Caco-2 (cell line): ENCODE results near the gene FOXB1. TPM values are rescaled to one million over a fixed set of nuclear protein-coding genes. Genes with fewer than 3 reads are reported as not detected.

Experiments
- BruUV-seq: library from RNA; stranded (reverse); fragments of 400-500 nt; replicated peaks from 2 replicates; lab custom pipeline; 2021; lab: Mats Ljungman, UMichigan
- CTCF ChIA-PET: fragments of 300-600 bp; sonication (Branson Sonifier 250); formaldehyde crosslinking; loops from one replicate; lab custom pipeline; 2022; ENCODE audit warnings: antibody characterized with exemption; lab: Charles Lee
- POLR2A ChIA-PET: fragments of 300-600 bp; sonication (Branson Sonifier 250); formaldehyde crosslinking; loops from one replicate; lab custom pipeline; 2022; ENCODE audit warnings: antibody characterized with exemption; lab: Charles Lee
- DNase-seq, 2 experiments: peaks; one replicate each; pipeline versions ENCODE4 v3.0.0 to v3.0.0-alpha.2; 2020 to 2022
- H3K27me3 ChIP-seq: replicated peaks from 2 replicates; pipeline ENCODE4 v1.6.0; 2011; ENCODE audit warnings: low read length; ENCODE audit not compliant: control insufficient read depth, insufficient read depth
- H3K36me3 ChIP-seq: 2 replicates; pipeline ENCODE4 v1.5.1; 2011; ENCODE audit warnings: low read length; ENCODE audit not compliant: control insufficient read depth, insufficient read depth
- H3K4me1 ChIP-seq: fragments of 250-450 bp; sonication (Bioruptor Pico); 2 replicates; pipeline ENCODE4 v1.5.1; 2020; ENCODE audit warnings: mild to moderate bottlenecking
- H3K4me3 ChIP-seq: 2 replicates; pipeline ENCODE4 v1.5.1; 2011; ENCODE audit warnings: low read depth, mild to moderate bottlenecking, control low read depth, low read length
- H3K9me3 ChIP-seq: fragments of 250-450 bp; sonication (Bioruptor Pico); 2 replicates; pipeline ENCODE4 v1.5.1; 2020; ENCODE audit warnings: mild to moderate bottlenecking, moderate library complexity
- H3K27ac Mint-ChIP-seq: one replicate; pipeline ENCODE4 v1.8.0; 2022; ENCODE audit warnings: mixed read lengths; ENCODE audit not compliant: unreplicated experiment
- H3K27me3 Mint-ChIP-seq: one replicate; pipeline ENCODE4 v1.8.0; 2022; ENCODE audit warnings: mixed read lengths; ENCODE audit not compliant: insufficient read depth, unreplicated experiment
- H3K36me3 Mint-ChIP-seq: one replicate; pipeline ENCODE4 v1.8.0; 2022; ENCODE audit warnings: mild to moderate bottlenecking, mixed read lengths; ENCODE audit not compliant: insufficient read depth, unreplicated experiment
- H3K4me1 Mint-ChIP-seq: one replicate; pipeline ENCODE4 v1.8.0; 2022; ENCODE audit warnings: low read depth, mixed read lengths; ENCODE audit not compliant: unreplicated experiment
- H3K4me3 Mint-ChIP-seq: one replicate; pipeline ENCODE4 v1.8.0; 2022; ENCODE audit warnings: mild to moderate bottlenecking, moderate library complexity, mixed read lengths; ENCODE audit not compliant: unreplicated experiment
- H3K9me3 Mint-ChIP-seq: one replicate; pipeline ENCODE4 v1.8.0; 2022; ENCODE audit warnings: mixed read lengths; ENCODE audit not compliant: unreplicated experiment
- intact Hi-C: fragments of 100-400 bp; cut with micrococcal nuclease; formaldehyde crosslinking; loops from one replicate; pipeline ENCODE4 v1.10.0; 2022; ENCODE audit not compliant: unreplicated experiment
- total RNA-seq: library from RNA; stranded (reverse); gene quantifications from 2 replicates; pipeline ENCODE4 v1.2.3, GENCODE V29; 2022
- TF ChIP-seq, protein P1 (sequence below), 2 experiments: fragments of 200-600 bp in 1 of 2; IDR thresholded peaks; 1 replicate in 1 of 2; 2 replicates in 1 of 2; pipeline versions ENCODE4 v1.5.1 to v1.8.0; 2011 to 2022; ENCODE audit warnings: antibody characterized with exemption in 1 of 2, control low read depth in 1 of 2, inconsistent platforms in 1 of 2, low read depth in 1 of 2, low read length in 1 of 2, mild to moderate bottlenecking in 1 of 2, moderate library complexity in 1 of 2; ENCODE audit not compliant: insufficient read depth in 1 of 2, severe bottlenecking in 1 of 2, unreplicated experiment in 1 of 2

FOXB1 gene
- total RNA-seq, 1 experiment from 2014 or later, result not detected

DNA sequence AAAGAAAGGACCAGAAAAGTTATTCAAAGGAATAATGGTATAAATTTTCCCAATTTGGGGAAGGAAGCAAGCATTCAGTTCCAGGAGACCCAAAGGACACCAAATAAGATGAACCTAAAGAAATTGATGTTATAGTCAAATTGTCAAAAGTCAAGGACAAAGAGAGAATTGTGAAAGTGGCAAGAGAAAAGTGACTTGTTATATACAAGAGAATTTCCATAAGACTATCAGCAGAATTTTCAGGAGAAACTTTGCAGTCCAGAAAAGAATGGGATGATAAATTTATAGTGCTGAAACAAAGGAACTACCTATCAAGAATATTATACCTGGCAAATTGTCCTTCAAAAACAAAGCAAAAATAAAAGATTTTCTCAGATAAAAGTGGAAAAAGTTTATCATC lies 43.8 kb upstream of the FOXB1 start:
- CTCF ChIA-PET, result interaction anchor here (1.1 kb wide), 1 partner anchor 167 kb away, joined by 4 read pairs; no protein-coding TSS in a partner anchor
- TF ChIP-seq, protein P1, sequence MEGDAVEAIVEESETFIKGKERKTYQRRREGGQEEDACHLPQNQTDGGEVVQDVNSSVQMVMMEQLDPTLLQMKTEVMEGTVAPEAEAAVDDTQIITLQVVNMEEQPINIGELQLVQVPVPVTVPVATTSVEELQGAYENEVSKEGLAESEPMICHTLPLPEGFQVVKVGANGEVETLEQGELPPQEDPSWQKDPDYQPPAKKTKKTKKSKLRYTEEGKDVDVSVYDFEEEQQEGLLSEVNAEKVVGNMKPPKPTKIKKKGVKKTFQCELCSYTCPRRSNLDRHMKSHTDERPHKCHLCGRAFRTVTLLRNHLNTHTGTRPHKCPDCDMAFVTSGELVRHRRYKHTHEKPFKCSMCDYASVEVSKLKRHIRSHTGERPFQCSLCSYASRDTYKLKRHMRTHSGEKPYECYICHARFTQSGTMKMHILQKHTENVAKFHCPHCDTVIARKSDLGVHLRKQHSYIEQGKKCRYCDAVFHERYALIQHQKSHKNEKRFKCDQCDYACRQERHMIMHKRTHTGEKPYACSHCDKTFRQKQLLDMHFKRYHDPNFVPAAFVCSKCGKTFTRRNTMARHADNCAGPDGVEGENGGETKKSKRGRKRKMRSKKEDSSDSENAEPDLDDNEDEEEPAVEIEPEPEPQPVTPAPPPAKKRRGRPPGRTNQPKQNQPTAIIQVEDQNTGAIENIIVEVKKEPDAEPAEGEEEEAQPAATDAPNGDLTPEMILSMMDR (IDR thresholded peaks at IDR 0.05; ENCODE audit: insufficient read depth in 1 of 2, low read depth in 1 of 2, low read length in 1 of 2, severe bottlenecking in 1 of 2, unreplicated experiment in 1 of 2), result no peak
- peaks cover 20% of the 10 kb centered on the region for H3K9me3 Mint-ChIP-seq

DNA sequence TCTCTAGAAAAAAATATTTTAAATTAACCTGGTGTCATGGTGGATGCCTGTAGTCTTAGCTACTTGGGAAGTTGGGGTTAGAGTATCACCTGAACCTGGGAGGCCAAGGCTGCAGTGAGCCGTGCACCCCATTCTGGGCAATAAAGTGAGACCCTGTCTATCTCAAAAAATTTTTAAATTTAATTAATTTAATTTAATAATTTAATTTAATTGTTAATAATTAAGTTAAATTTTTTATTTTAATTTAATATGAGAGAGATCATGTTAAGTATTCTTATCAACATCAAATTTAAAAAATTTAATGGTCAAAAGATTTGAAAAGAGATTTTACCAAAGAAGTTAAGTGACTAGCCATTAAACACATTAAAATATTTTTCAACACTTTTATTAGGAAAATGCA lies 40.8 kb upstream of the FOXB1 start:
- no peaks in the 10 kb centered on the region for H3K36me3 Mint-ChIP-seq
- TF ChIP-seq, protein P1 (IDR thresholded peaks at IDR 0.05; ENCODE audit: insufficient read depth in 1 of 2, low read depth in 1 of 2, low read length in 1 of 2, severe bottlenecking in 1 of 2, unreplicated experiment in 1 of 2), result no peak
- H3K27me3 ChIP-seq, result no peaks in the 10 kb centered on the region
- H3K4me3 ChIP-seq, result no peak overlapping the region
- peaks cover 3% of the 10 kb centered on the region for H3K27me3 Mint-ChIP-seq
- H3K4me3 Mint-ChIP-seq, result no peak overlapping the region
- peaks cover 3% of the 10 kb centered on the region; the same call in 1 of the 2 replicates for H3K9me3 ChIP-seq
- no peaks in the 10 kb centered on the region for H3K4me1 ChIP-seq
- H3K4me1 Mint-ChIP-seq, result no peaks in the 10 kb centered on the region
- DNase-seq, result no peak
- CTCF ChIA-PET, result no interaction called here
- H3K36me3 ChIP-seq, result no peaks in the 10 kb centered on the region
- no TSS peak for BruUV-seq
- peaks cover 20% of the 10 kb centered on the region for H3K9me3 Mint-ChIP-seq
- intact Hi-C loops, result no loop called here
- POLR2A ChIA-PET, result no interaction called here
- H3K27ac Mint-ChIP-seq, result no peak overlapping the region

More for the DNA sequence above, 43.8 kb upstream of the FOXB1 start:
- no TSS peak for BruUV-seq
- Histone ChIP-seq H3K4me3 (no peak overlapping the region), H3K27me3 (no peaks in the 10 kb centered on the region), H3K4me1 (no peaks in the 10 kb centered on the region), H3K36me3 (no peaks in the 10 kb centered on the region), H3K9me3 (peaks cover 3% of the 10 kb centered on the region; the same call in 1 of the 2 replicates)
- DNase-seq, result no peak
- no peak overlapping the region for H3K4me3 Mint-ChIP-seq
- POLR2A ChIA-PET, result no interaction called here
- intact Hi-C loops, result no loop called here
- H3K36me3 Mint-ChIP-seq, result no peaks in the 10 kb centered on the region
- H3K27ac Mint-ChIP-seq, result no peak overlapping the region
- H3K4me1 Mint-ChIP-seq, result no peaks in the 10 kb centered on the region
- H3K27me3 Mint-ChIP-seq, result peaks cover 6% of the 10 kb centered on the region

DNA sequence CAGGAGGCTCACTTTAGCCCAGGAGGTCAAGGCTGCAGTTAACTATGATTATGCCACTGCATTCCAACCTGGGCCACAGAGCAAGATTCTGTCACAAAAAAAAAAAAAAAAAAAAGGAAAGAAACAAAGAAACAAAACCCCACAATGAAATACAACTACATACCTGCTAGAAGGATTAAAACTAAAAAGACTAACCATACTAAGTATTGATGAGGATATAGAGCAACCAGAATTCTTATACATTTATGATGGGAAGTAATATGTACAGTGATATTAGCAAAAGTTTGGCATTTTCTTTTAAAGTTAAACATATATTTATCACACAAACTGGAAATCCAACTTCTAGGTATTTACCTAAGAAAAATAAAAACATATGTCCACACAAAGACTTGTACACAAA lies 40.2 kb upstream of the FOXB1 start:
- H3K4me3 ChIP-seq, result no peak overlapping the region
- no peak for DNase-seq
- H3K4me3 Mint-ChIP-seq, result no peak overlapping the region
- H3K9me3 Mint-ChIP-seq, result peaks cover 20% of the 10 kb centered on the region
- intact Hi-C loops, result no loop called here
- ChIA-PET CTCF (no interaction called here), POLR2A (no interaction called here)
- H3K27ac Mint-ChIP-seq, result no peak overlapping the region
- H3K27me3 ChIP-seq, result no peaks in the 10 kb centered on the region
- H3K4me1 ChIP-seq, result no peaks in the 10 kb centered on the region
- H3K27me3 Mint-ChIP-seq, result peaks cover 3% of the 10 kb centered on the region
- TF ChIP-seq, protein P1 (IDR thresholded peaks at IDR 0.05; ENCODE audit: insufficient read depth in 1 of 2, low read depth in 1 of 2, low read length in 1 of 2, severe bottlenecking in 1 of 2, unreplicated experiment in 1 of 2), result no peak
- H3K9me3 ChIP-seq, result peaks cover 3% of the 10 kb centered on the region; the same call in 1 of the 2 replicates
- no peaks in the 10 kb centered on the region for H3K36me3 Mint-ChIP-seq
- no peaks in the 10 kb centered on the region for H3K36me3 ChIP-seq
- BruUV-seq, result no TSS peak
- H3K4me1 Mint-ChIP-seq, result no peaks in the 10 kb centered on the region
